OCI-LY3 (cell line): Measurements from ENCODE around the gene S100P.
A peak's percentile ranks its signal among the peaks of the same experiment; 100 is the strongest.
"Not testable (repeated sequence)": the region's sequence is repeated elsewhere in the genome, so short reads cannot be mapped to it uniquely, and the experiment has no call there.

Source experiments
- H2AFZ ChIP-seq: fragments of 200-600, 300-600 bp; shearing (Covaris generic); 2 replicates; pipeline ENCODE4 v1.6.0; 2014; ENCODE audit warnings: antibody characterized with exemption, low read depth, low read length
- H3K27ac ChIP-seq: fragments of 200-600, 300-600 bp; sonication (generic); 2 replicates; pipeline ENCODE4 v1.5.1; 2014; ENCODE audit warnings: mild to moderate bottlenecking, low read length, moderate library complexity, mixed read lengths
- H3K27me3 ChIP-seq: fragments of 200-600, 300-600 bp; sonication (generic); 2 replicates; pipeline ENCODE4 v1.6.1; 2014; ENCODE audit warnings: low read depth, low read length, mixed read lengths
- H3K36me3 ChIP-seq: fragments of 200-600, 300-600 bp; sonication (generic); replicated peaks from 2 replicates; pipeline ENCODE3; 2014; ENCODE audit warnings: low read depth, low read length, mixed read lengths
- H3K4me1 ChIP-seq: fragments of 300-600, 200-600 bp; sonication (generic); 2 replicates; pipeline ENCODE4 v1.6.1; 2014; ENCODE audit warnings: low read length, mixed read lengths
- H3K4me2 ChIP-seq: fragments of 200-600, 300-600 bp; sonication (generic); 2 replicates; pipeline ENCODE4 v1.6.1; 2014; ENCODE audit warnings: low read length, mixed read lengths
- H3K4me3 ChIP-seq: fragments of 300-600, 200-600 bp; sonication (generic); 2 replicates; pipeline ENCODE4 v1.5.1; 2014; ENCODE audit warnings: antibody characterized with exemption, mild to moderate bottlenecking, low read length, moderate library complexity
- H3K79me2 ChIP-seq: fragments of 300-600, 200-600 bp; shearing (Covaris generic); 2 replicates; pipeline ENCODE4 v1.6.1; 2014; ENCODE audit warnings: mild to moderate bottlenecking, low read length, mixed read lengths
- H3K9ac ChIP-seq: fragments of 300-600, 200-600 bp; shearing (Covaris generic); 2 replicates; pipeline ENCODE4 v1.6.0; 2014; ENCODE audit warnings: mild to moderate bottlenecking, low read length, moderate library complexity
- H3K9me3 ChIP-seq: fragments of 200-600, 300-600 bp; shearing (Covaris generic); 2 replicates; pipeline ENCODE4 v1.6.1; 2014; ENCODE audit warnings: low read length, mixed read lengths; ENCODE audit not compliant: insufficient read depth
- H4K20me1 ChIP-seq: fragments of 200-600, 300-600 bp; sonication (generic); 2 replicates; pipeline ENCODE4 v1.6.1; 2016; ENCODE audit warnings: low read length, mixed read lengths; ENCODE audit not compliant: insufficient read depth
- EZH2phosphoT487 ChIP-seq: fragments of 200-600 bp; shearing (Covaris generic); IDR thresholded peaks from 2 replicates; pipeline ENCODE4 v1.6.1; 2018; ENCODE audit warnings: antibody characterized with exemption, mixed run types, low read depth
- TF ChIP-seq, protein P1 (sequence below): fragments of 200-600, 300-600 bp; sonication (generic); IDR thresholded peaks from 2 replicates; pipeline ENCODE4 v1.5.1; 2014; ENCODE audit warnings: antibody characterized with exemption, low read length, low read depth

S100P gene

DNA sequence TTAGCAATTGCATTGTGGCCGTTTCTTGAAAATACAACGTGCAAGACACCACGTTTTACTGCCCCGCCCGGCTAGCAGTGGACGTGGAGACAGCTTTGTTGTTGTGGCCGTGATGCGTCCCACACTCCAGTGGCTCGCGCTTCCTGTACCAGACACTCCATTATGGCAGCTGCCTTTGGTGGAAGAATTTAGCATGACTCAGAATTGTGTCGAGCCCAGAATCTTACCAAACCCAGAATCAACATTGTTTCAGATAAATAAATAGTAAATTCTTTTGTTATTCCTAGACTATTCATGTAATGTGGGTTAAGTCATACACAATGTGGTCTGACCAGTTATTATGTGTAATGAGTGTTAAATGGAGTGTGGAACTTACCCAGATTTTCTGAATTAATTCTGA lies 25.3 kb upstream of the S100P start:
- Histone ChIP-seq H3K9ac (no peak overlapping the region), H3K79me2 (no peaks in the 10 kb centered on the region), H3K36me3 (no peaks in the 10 kb centered on the region), H4K20me1 (no peaks in the 10 kb centered on the region), H3K27ac (no peak overlapping the region), H3K4me1 (peaks cover under 1% of the 10 kb centered on the region; the same call in 1 of the 2 replicates), H3K4me3 (no peak overlapping the region), H3K4me2 (no peak overlapping the region), H3K27me3 (no peaks in the 10 kb centered on the region), H3K9me3 (no peaks in the 10 kb centered on the region), H2AFZ (no peak overlapping the region)
- TF ChIP-seq, protein P1, sequence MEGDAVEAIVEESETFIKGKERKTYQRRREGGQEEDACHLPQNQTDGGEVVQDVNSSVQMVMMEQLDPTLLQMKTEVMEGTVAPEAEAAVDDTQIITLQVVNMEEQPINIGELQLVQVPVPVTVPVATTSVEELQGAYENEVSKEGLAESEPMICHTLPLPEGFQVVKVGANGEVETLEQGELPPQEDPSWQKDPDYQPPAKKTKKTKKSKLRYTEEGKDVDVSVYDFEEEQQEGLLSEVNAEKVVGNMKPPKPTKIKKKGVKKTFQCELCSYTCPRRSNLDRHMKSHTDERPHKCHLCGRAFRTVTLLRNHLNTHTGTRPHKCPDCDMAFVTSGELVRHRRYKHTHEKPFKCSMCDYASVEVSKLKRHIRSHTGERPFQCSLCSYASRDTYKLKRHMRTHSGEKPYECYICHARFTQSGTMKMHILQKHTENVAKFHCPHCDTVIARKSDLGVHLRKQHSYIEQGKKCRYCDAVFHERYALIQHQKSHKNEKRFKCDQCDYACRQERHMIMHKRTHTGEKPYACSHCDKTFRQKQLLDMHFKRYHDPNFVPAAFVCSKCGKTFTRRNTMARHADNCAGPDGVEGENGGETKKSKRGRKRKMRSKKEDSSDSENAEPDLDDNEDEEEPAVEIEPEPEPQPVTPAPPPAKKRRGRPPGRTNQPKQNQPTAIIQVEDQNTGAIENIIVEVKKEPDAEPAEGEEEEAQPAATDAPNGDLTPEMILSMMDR: no peak
- TF ChIP-seq EZH2phosphoT487: no peak

DNA sequence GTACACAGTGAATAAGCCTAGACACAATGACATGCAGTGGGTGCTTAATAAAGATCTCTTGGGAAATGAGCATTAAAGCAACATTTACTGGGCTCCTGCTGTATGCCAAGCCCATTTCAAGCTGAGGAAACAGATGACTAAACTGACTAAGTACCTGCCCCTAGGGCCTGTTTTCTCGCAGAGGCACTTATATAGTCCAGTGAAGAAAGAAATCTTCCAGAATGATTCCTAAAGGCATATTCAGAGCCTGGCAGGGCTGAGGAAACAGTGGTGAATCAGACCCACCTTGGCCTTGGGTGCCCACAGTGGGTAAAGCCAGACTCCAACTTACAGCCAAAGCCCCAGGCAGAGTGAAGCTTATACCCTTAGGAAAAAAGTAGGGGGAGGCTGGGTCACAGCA lies 22.0 kb upstream of the S100P start:
- H3K27ac ChIP-seq: no peak overlapping the region
- no peak overlapping the region for H3K9ac ChIP-seq
- no peak overlapping the region for H3K4me3 ChIP-seq
- no peak overlapping the region for H3K4me2 ChIP-seq
- peaks cover 15% of the 10 kb centered on the region for H4K20me1 ChIP-seq
- no peaks in the 10 kb centered on the region for H3K9me3 ChIP-seq
- H3K79me2 ChIP-seq: peaks cover 25% of the 10 kb centered on the region
- peaks cover 17% of the 10 kb centered on the region for H3K36me3 ChIP-seq
- H3K4me1 ChIP-seq: peaks cover 16% of the 10 kb centered on the region
- H3K27me3 ChIP-seq: no peaks in the 10 kb centered on the region
- TF ChIP-seq EZH2phosphoT487: no peak
- TF ChIP-seq, protein P1: no peak
- H2AFZ ChIP-seq: no peak overlapping the region

DNA sequence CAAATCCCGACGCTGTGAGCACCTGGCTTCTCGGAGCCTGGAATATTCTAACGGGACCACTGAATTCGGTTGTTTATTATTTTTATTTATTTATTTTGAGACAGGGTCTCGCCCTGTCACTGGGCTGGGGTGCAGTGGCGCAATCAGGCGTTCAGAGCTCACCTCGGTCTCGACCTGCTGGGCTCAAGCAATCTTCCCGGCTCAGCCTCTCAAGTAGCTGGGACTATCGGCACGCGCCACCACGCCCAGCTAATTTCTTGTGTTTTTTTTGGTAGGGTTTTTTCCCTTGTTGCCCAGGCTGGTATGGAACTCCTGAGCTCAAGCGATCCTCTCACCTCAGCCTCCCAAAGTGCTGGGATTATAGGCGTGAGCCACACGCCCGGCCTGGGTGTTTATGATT lies 21.5 kb upstream of the S100P start:
- no peak overlapping the region for H3K4me2 ChIP-seq
- peaks cover 20% of the 10 kb centered on the region for H3K36me3 ChIP-seq
- H3K9ac ChIP-seq: no peak overlapping the region
- no peak overlapping the region for H3K4me3 ChIP-seq
- TF ChIP-seq EZH2phosphoT487: no peak
- TF ChIP-seq, protein P1: no peak
- H3K4me1 ChIP-seq: peaks cover 16% of the 10 kb centered on the region
- H3K27me3 ChIP-seq: no peaks in the 10 kb centered on the region
- H3K79me2 ChIP-seq: peaks cover 30% of the 10 kb centered on the region
- peaks cover 17% of the 10 kb centered on the region for H4K20me1 ChIP-seq
- no peaks in the 10 kb centered on the region for H3K9me3 ChIP-seq
- no peak overlapping the region for H2AFZ ChIP-seq
- H3K27ac ChIP-seq: no peak overlapping the region

DNA sequence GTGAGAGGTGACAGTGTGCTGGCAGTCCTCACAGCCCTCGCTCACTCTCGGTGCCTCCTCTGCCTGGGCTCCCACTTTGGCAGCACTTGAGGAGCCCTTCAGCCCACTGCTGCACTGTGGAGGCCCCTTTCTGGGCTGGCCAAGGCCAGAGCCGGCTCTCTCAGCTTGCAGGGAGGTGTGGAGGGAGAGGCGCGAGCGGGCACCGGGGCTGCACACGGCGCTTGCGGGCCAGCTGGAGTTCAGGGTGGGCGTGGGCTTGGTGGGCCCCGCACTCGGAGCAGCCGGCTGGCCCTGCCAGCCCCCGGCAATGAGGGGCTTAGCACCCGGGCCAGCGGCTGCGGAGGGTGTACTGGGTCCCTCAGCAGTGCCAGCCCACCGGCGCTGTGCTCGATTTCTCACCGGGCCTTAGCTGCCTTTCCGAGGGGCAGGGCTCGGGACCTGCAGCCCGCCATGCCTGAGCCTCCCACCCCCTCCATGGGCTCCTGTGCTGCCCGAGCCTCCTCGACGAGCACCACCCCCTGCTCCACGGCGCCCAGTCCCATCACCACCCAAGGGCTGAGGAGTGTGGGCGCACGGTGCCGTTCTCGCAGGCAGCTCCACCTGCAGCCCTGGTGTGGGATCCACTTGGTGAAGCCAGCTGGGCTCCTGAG lies 21.0 kb upstream of the S100P start:
- not testable (repeated sequence) for H3K27me3 ChIP-seq, H2AFZ ChIP-seq, H3K9me3 ChIP-seq, H3K9ac ChIP-seq, H3K27ac ChIP-seq, H3K4me3 ChIP-seq, H3K4me2 ChIP-seq
- H3K36me3 ChIP-seq: peaks cover 24% of the 10 kb centered on the region
- H4K20me1 ChIP-seq: peaks cover 17% of the 10 kb centered on the region
- H3K4me1 ChIP-seq: peaks cover 16% of the 10 kb centered on the region
- H3K79me2 ChIP-seq: peaks cover 34% of the 10 kb centered on the region

DNA sequence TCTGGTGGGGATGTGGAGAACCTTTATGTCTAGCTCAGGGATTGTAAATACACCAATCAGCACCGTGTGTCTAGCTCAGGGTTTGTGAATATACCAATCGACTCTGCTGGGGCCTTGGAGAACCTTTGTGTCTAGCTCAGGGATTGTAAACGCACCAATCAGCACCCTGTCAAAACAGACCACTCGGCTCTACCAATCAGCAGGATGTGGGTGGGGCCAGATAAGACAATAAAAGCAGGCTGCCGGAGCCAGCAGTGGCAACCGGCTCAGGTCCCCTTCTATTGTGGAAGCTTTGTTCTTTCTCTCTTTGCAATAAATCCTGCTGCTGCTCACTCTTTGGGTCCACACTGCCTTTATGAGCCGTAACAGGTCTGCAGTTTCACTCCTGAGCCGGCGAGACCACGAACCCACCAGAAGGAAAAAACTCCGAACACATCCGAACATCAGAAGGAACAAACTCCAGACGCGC lies 20.5 kb upstream of the S100P start:
- peak overlapping the region; percentile 27; the same call in 1 of the 2 replicates for H3K27ac ChIP-seq
- H4K20me1 ChIP-seq: peaks cover 17% of the 10 kb centered on the region
- peak overlapping the region; percentile 87 for H3K4me3 ChIP-seq
- H3K4me2 ChIP-seq: peak overlapping the region; percentile 85
- peak overlapping the region; percentile 77 for H3K9ac ChIP-seq
- peaks cover 34% of the 10 kb centered on the region for H3K79me2 ChIP-seq
- H2AFZ ChIP-seq: peak overlapping the region; percentile 84
- H3K4me1 ChIP-seq: peaks cover 16% of the 10 kb centered on the region
- not testable (repeated sequence) for H3K27me3 ChIP-seq, H3K9me3 ChIP-seq
- H3K36me3 ChIP-seq: peaks cover 25% of the 10 kb centered on the region
